PC-3 (cell line): ENCODE measurements around the gene LYRM1.

Source experiments
- EZH2 ChIP-seq: fragments of 300-600 bp; sonication (generic); IDR thresholded peaks from one replicate; pipeline ENCODE4 v1.6.1; 2017; ENCODE audit warnings: antibody characterized with exemption, mild to moderate bottlenecking, low read length; ENCODE audit not compliant: unreplicated experiment
- EZH2phosphoT487 ChIP-seq: fragments of 300-600 bp; sonication (generic); IDR thresholded peaks from 2 replicates; pipeline ENCODE4 v1.6.1; 2018; ENCODE audit warnings: mild to moderate bottlenecking, antibody characterized with exemption, low read length, borderline replicate concordance
- TF ChIP-seq, protein P1 (sequence below): fragments of 300-600 bp; sonication (generic); conservative IDR thresholded peaks from 2 replicates; pipeline ENCODE4 v1.5.1; 2017; ENCODE audit warnings: antibody characterized with exemption, low read depth, mild to moderate bottlenecking, low read length

DNA sequence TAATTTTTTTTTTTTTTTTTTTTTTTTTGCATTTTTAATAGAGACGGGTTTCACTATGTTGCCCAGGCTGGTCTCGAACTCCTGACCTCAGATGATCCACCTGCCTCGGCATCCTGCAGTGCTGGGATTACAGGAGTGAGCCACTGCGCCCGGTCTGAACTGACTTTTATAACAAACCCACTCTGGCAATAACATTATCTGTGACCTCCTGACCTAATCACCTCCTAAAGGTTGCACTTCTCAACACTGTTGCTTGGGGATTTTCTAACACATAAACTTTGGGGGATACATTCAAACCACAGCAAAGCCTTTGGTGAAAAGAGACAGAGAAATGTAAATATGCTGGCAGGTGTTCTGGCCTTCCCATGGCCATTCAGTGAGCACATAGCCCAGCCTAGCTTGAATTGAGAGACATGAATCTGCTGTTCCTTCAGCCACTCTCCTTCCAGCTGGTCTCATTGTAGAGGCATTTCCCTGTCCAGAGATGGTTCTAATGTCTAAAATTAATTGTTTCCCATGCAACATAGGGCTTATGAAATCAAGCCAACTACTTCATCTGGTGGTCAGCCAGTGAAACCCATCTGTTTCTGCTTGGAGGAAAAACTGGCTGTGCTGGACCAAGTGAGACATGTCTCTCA lies 28.3 kb downstream of the LYRM1 start:
- TF ChIP-seq, protein P1, sequence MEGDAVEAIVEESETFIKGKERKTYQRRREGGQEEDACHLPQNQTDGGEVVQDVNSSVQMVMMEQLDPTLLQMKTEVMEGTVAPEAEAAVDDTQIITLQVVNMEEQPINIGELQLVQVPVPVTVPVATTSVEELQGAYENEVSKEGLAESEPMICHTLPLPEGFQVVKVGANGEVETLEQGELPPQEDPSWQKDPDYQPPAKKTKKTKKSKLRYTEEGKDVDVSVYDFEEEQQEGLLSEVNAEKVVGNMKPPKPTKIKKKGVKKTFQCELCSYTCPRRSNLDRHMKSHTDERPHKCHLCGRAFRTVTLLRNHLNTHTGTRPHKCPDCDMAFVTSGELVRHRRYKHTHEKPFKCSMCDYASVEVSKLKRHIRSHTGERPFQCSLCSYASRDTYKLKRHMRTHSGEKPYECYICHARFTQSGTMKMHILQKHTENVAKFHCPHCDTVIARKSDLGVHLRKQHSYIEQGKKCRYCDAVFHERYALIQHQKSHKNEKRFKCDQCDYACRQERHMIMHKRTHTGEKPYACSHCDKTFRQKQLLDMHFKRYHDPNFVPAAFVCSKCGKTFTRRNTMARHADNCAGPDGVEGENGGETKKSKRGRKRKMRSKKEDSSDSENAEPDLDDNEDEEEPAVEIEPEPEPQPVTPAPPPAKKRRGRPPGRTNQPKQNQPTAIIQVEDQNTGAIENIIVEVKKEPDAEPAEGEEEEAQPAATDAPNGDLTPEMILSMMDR: no peak
- no peak for TF ChIP-seq EZH2
- TF ChIP-seq EZH2phosphoT487: no peak
